Testis (tissue), 3 donors: ENCODE results near the gene FUS. TPM values are rescaled to one million over a fixed set of nuclear protein-coding genes. Genes with fewer than 3 reads are reported as not detected.

Source experiments
- DNase-seq: peaks from one replicate; pipeline ENCODE4 v3.0.0-alpha.2; 2019
- H3K27ac ChIP-seq, 2 donors: fragments of 200-600 bp; sonication (generic); one replicate each; pipeline ENCODE4 v1.5.1; 2019
- H3K27me3 ChIP-seq: fragments of 200-600 bp; sonication (generic); one replicate; pipeline ENCODE4 v1.5.1; 2019
- H3K36me3 ChIP-seq: fragments of 200-600 bp; sonication (generic); one replicate; pipeline ENCODE4 v1.5.1; 2017; ENCODE audit warnings: low read depth; ENCODE audit errors: missing control alignments
- H3K4me1 ChIP-seq: fragments of 200-600 bp; sonication (generic); one replicate; pipeline ENCODE4 v1.5.1; 2019
- H3K4me3 ChIP-seq, 2 donors: fragments of 200-600 bp; sonication (generic); one replicate each; pipeline ENCODE4 v1.5.1; 2017 to 2019
- H3K9me3 ChIP-seq: fragments of 200-600 bp; sonication (generic); one replicate; pipeline ENCODE4 v1.5.1; 2017
- POLR2A ChIP-seq: fragments of 450-650 bp; IDR thresholded peaks from one replicate; pipeline ENCODE4 v1.6.1; 2017; ENCODE audit warnings: antibody characterized with exemption, mild to moderate bottlenecking, moderate library complexity
- WGBS, 2 donors: methylation state at CpG; one replicate each; pipeline ENCODE4 v1.1.5; 2018; 5-methylcytosine and 5-hydroxymethylcytosine counted together
- intact Hi-C: fragments of 100-400 bp; cut with DNase I; formaldehyde crosslinking; loops from one replicate; pipeline ENCODE4 v1.15.1; 2023; ENCODE audit warnings: low total_unique reads
- polyA plus RNA-seq: library from polyadenylated mRNA; stranded (reverse); fragments of 350-450 nt; fragmentation: Illumina TruSeq; extraction: RNeasy Lipid Tissue Mini Kit (QIAGEN cat#74804); gene quantifications from one replicate; pipeline ENCODE4 v1.2.3, GENCODE V29; 2014; ENCODE audit warnings: low read depth, low replicate concordance; ENCODE audit not compliant: insufficient read depth
- small RNA-seq, 2 donors: library from RNA; depleted of rRNA; stranded (forward); fragments of <200 nt; gene quantifications; one replicate each; pipeline ENCODE3, GENCODE V24; 2016
- total RNA-seq, 2 donors: library from RNA; depleted of rRNA; stranded (reverse); fragments of >200 nt; gene quantifications; one replicate each; pipeline ENCODE4 v1.2.3, GENCODE V29; 2016
- TF ChIP-seq, protein P1 (sequence below), 3 experiments: fragments of 450-650 bp in 2 of 3; fragments of 200-600 bp in 1 of 3; sonication (generic) in 1 of 3; IDR thresholded peaks; one replicate each; pipeline ENCODE4 v1.5.1; 2016 to 2019; ENCODE audit warnings: antibody characterized with exemption in 3 of 3, mild to moderate bottlenecking in 2 of 3, moderate library complexity in 1 of 3

Gene FUS
- total and polyA plus RNA-seq, 3 donors from 2014 or later: 205 to 423 (median 217) TPM

GRCh38 chr16:31238041-31238440, 58.1 kb downstream of the FUS start:
- Histone ChIP-seq H3K36me3 (no peaks in the 10 kb centered on the region), H3K27me3 (no peaks in the 10 kb centered on the region), H3K4me3 (no peak overlapping the region), H3K4me1 (no peaks in the 10 kb centered on the region), H3K27ac (no peak overlapping the region), H3K9me3 (no peaks in the 10 kb centered on the region)
- DNase-seq: no peak
- WGBS, 2 donors: 77 to 78% methylated on average over 4 of the region's 4 CpGs
- TF ChIP-seq POLR2A: no peak
- TF ChIP-seq, protein P1, sequence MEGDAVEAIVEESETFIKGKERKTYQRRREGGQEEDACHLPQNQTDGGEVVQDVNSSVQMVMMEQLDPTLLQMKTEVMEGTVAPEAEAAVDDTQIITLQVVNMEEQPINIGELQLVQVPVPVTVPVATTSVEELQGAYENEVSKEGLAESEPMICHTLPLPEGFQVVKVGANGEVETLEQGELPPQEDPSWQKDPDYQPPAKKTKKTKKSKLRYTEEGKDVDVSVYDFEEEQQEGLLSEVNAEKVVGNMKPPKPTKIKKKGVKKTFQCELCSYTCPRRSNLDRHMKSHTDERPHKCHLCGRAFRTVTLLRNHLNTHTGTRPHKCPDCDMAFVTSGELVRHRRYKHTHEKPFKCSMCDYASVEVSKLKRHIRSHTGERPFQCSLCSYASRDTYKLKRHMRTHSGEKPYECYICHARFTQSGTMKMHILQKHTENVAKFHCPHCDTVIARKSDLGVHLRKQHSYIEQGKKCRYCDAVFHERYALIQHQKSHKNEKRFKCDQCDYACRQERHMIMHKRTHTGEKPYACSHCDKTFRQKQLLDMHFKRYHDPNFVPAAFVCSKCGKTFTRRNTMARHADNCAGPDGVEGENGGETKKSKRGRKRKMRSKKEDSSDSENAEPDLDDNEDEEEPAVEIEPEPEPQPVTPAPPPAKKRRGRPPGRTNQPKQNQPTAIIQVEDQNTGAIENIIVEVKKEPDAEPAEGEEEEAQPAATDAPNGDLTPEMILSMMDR (IDR thresholded peaks at IDR 0.05): no peak
- intact Hi-C loops: no loop called here

Small RNA genes lying within 50 kb of the gene (small RNA-seq; reads per million reads assigned to genes)
- gene AC009088.4: 0 to 0.37 reads per million in 2 donors
- 0 reads per million in 2 donors for gene NDUFA3P6

Other genes starting within 250 kb of the FUS start
- 10 to 100 TPM; 68.6 to 75.0 TPM for gene ORAI3, start 231.1 kb upstream of the FUS start, total RNA-seq
- gene ORAI3, start 231.1 kb upstream of the FUS start, polyA plus RNA-seq: 29.1 TPM
- gene SETD1A, start 222.4 kb upstream of the FUS start, total RNA-seq: 10 to 100 TPM; 45.7 to 45.8 TPM
- 41.4 TPM for gene SETD1A, start 222.4 kb upstream of the FUS start, polyA plus RNA-seq
- 1 to 10 TPM; 5.7 to 7.4 TPM for gene HSD3B7, start 194.9 kb upstream of the FUS start, total RNA-seq
- 8.9 TPM for gene HSD3B7, start 194.9 kb upstream of the FUS start, polyA plus RNA-seq
- gene STX1B, start 169.5 kb upstream of the FUS start, total RNA-seq: 1 to 10 TPM; 6.3 to 8.7 TPM
- 5.8 TPM for gene STX1B, start 169.5 kb upstream of the FUS start, polyA plus RNA-seq
- gene STX4, start 146.6 kb upstream of the FUS start, total RNA-seq: 10 to 100 TPM; 50.9 to 56.9 TPM
- gene STX4, start 146.6 kb upstream of the FUS start, polyA plus RNA-seq: 37.1 TPM
- 10 to 100 TPM; 17.2 to 20.2 TPM for gene ZNF668, start 105.9 kb upstream of the FUS start, total RNA-seq
- 10.1 TPM for gene ZNF668, start 105.9 kb upstream of the FUS start, polyA plus RNA-seq
- 10 to 100 TPM; 68.9 to 74.0 TPM for gene ZNF646, start 105.7 kb upstream of the FUS start, total RNA-seq
- 80.3 TPM for gene ZNF646, start 105.7 kb upstream of the FUS start, polyA plus RNA-seq
- 1 to 10 TPM; 2.7 to 6.1 TPM for gene PRSS53, start 91.2 kb upstream of the FUS start, total RNA-seq
- 1.1 TPM for gene PRSS53, start 91.2 kb upstream of the FUS start, polyA plus RNA-seq
- gene VKORC1, start 85.3 kb upstream of the FUS start, total RNA-seq: 100 to 1,000 TPM; 102 to 183 TPM
- 102 TPM for gene VKORC1, start 85.3 kb upstream of the FUS start, polyA plus RNA-seq
- gene BCKDK, start 71.8 kb upstream of the FUS start, total RNA-seq: 10 to 100 TPM; 68.8 to 69.1 TPM
- 34.5 TPM for gene BCKDK, start 71.8 kb upstream of the FUS start, polyA plus RNA-seq
- 100 to 1,000 TPM in 1 of 2 donors, 10 to 100 TPM in 1; 96.9 to 111 TPM for gene KAT8, start 62.5 kb upstream of the FUS start, total RNA-seq
- gene KAT8, start 62.5 kb upstream of the FUS start, polyA plus RNA-seq: 86.0 TPM
- under 1 TPM; 0.74 to 0.79 TPM for gene PRSS8, start 44.4 kb upstream of the FUS start, total RNA-seq
- 1.5 TPM for gene PRSS8, start 44.4 kb upstream of the FUS start, polyA plus RNA-seq
- 1 to 10 TPM; 7.1 to 8.3 TPM for gene PRSS36, start 30.1 kb upstream of the FUS start, total RNA-seq
- gene PRSS36, start 30.1 kb upstream of the FUS start, polyA plus RNA-seq: 5.4 TPM
- 10 to 100 TPM in 1 of 2 donors, 1 to 10 TPM in 1; 2.6 to 11.1 TPM for gene PYCARD, start 22.6 kb downstream of the FUS start, total RNA-seq
- gene PYCARD, start 22.6 kb downstream of the FUS start, polyA plus RNA-seq: 8.7 TPM
- under 1 TPM; 0.50 to 0.55 TPM for gene TRIM72, start 34.0 kb downstream of the FUS start, total RNA-seq
- 0.58 TPM for gene TRIM72, start 34.0 kb downstream of the FUS start, polyA plus RNA-seq
- not detected for gene PYDC1, start 37.0 kb downstream of the FUS start, total RNA-seq
- not detected for gene PYDC1, start 37.0 kb downstream of the FUS start, polyA plus RNA-seq
- 1 to 10 TPM; 4.4 to 7.7 TPM for gene ITGAM, start 79.8 kb downstream of the FUS start, total RNA-seq
- gene ITGAM, start 79.8 kb downstream of the FUS start, polyA plus RNA-seq: 7.1 TPM
- gene ITGAX, start 175.0 kb downstream of the FUS start, total RNA-seq: 1 to 10 TPM in 1 of 2 donors, under 1 TPM in 1; 0.63 to 2.8 TPM
- 3.4 TPM for gene ITGAX, start 175.0 kb downstream of the FUS start, polyA plus RNA-seq
- under 1 TPM in 1 of 2 donors, not detected in 1; 0.19 TPM for gene ITGAD, start 213.2 kb downstream of the FUS start, total RNA-seq
- not detected for gene ITGAD, start 213.2 kb downstream of the FUS start, polyA plus RNA-seq
- 1 to 10 TPM in 1 of 2 donors, not detected in 1; 1.4 TPM for gene COX6A2, start 248.2 kb downstream of the FUS start, total RNA-seq
- gene COX6A2, start 248.2 kb downstream of the FUS start, polyA plus RNA-seq: 14.9 TPM